Endothelial cell of umbilical vein (primary cell): ENCODE data around the gene TFIP11. TPM values are rescaled to one million over a fixed set of nuclear protein-coding genes. Genes with fewer than 3 reads are reported as not detected.

Experiments used
- BruUV-seq: library from RNA; stranded (reverse); fragments of 400-500 nt; replicated peaks from 2 replicates; lab custom pipeline; 2021; lab: Mats Ljungman, UMichigan
- CTCF ChIA-PET: fragments of 300-600, 350-600 bp; sonication (Branson Sonifier 250); formaldehyde crosslinking; loops from one replicate; lab custom pipeline; 2021; ENCODE audit warnings: antibody characterized with exemption, inconsistent platforms; lab: Charles Lee
- POLR2A ChIA-PET: fragments of 300-600, 350-600 bp; sonication (Branson Sonifier 250); formaldehyde crosslinking; loops from one replicate; lab custom pipeline; 2021; ENCODE audit warnings: antibody characterized with exemption, inconsistent platforms; lab: Charles Lee
- DNase-seq: peaks from one replicate; pipeline ENCODE4 v3.0.0-alpha.2; 2011; ENCODE audit warnings: low read depth, low spot score
- FAIRE-seq: peaks from 2 replicates; lab custom pipeline; 2011; peaks lifted over from hg19 to GRCh38; lab: Jason Lieb, UNC
- H2AFZ ChIP-seq: 2 replicates; pipeline ENCODE4 v1.6.0; 2012; ENCODE audit warnings: low read depth, low read length, control low read depth, inconsistent platforms
- H3K27ac ChIP-seq: 2 replicates; pipeline ENCODE4 v1.5.1; 2011; ENCODE audit warnings: low read depth, mild to moderate bottlenecking, control low read depth, low read length, moderate library complexity; ENCODE audit not compliant: insufficient read depth
- H3K27me3 ChIP-seq, 2 experiments: 2 replicates each; pipeline versions ENCODE4 v1.6.0 to v1.6.1; 2011; ENCODE audit warnings: low read length in 2 of 2, mixed read lengths in 1 of 2; ENCODE audit not compliant: control insufficient read depth in 2 of 2, insufficient read depth in 2 of 2
- H3K36me3 ChIP-seq, 2 experiments: 2 replicates in 1 of 2; 3 replicates in 1 of 2; pipeline ENCODE4 v1.5.1; 2011; ENCODE audit warnings: low read length in 2 of 2, mild to moderate bottlenecking in 1 of 2, moderate library complexity in 1 of 2; ENCODE audit not compliant: control insufficient read depth in 2 of 2, insufficient read depth in 2 of 2; ENCODE audit errors: extremely low read depth in 1 of 2
- H3K4me1 ChIP-seq: 3 replicates; pipeline ENCODE4 v1.5.1; 2011; ENCODE audit warnings: mild to moderate bottlenecking, low read length; ENCODE audit not compliant: control insufficient read depth, insufficient read depth; ENCODE audit errors: extremely low read depth
- H3K4me2 ChIP-seq: 2 replicates; pipeline ENCODE4 v1.6.1; 2011; ENCODE audit warnings: low read length, control low read depth, mixed read lengths; ENCODE audit not compliant: insufficient read depth
- H3K4me3 ChIP-seq, 3 experiments: fragments of 200-600 bp in 1 of 3; sonication (generic), shearing (Covaris generic) in 1 of 3; replicated peaks in 1 of 3; 2 replicates each; pipeline ENCODE4 v1.5.1; 2011 to 2016; ENCODE audit warnings: control low read depth in 3 of 3, low read length in 3 of 3, mild to moderate bottlenecking in 2 of 3, inconsistent platforms in 1 of 3, low read depth in 1 of 3, moderate library complexity in 1 of 3; ENCODE audit not compliant: insufficient read depth in 1 of 3
- H3K79me2 ChIP-seq: 2 replicates; pipeline ENCODE4 v1.6.0; 2012; ENCODE audit warnings: low read length, inconsistent platforms; ENCODE audit not compliant: control insufficient read depth, insufficient read depth
- H3K9ac ChIP-seq: replicated peaks from 2 replicates; pipeline ENCODE3; 2011; ENCODE audit warnings: low read length, control low read depth; ENCODE audit not compliant: insufficient read depth; ENCODE audit errors: extremely low read depth
- H3K9me1 ChIP-seq: replicated peaks from 3 replicates; pipeline ENCODE4 v1.6.0; 2011; ENCODE audit warnings: mild to moderate bottlenecking, low read length; ENCODE audit not compliant: control insufficient read depth, insufficient read depth; ENCODE audit errors: extremely low read depth
- H3K9me3 ChIP-seq: replicated peaks from 2 replicates; pipeline ENCODE4 v1.5.1; 2012; ENCODE audit warnings: low read length, inconsistent platforms; ENCODE audit not compliant: control insufficient read depth, insufficient read depth
- H4K20me1 ChIP-seq: replicated peaks from 2 replicates; pipeline ENCODE3; 2011; ENCODE audit warnings: mild to moderate bottlenecking, low read length; ENCODE audit not compliant: control insufficient read depth, insufficient read depth; ENCODE audit errors: extremely low read depth
- CTCF ChIP-seq, 2 donors: IDR thresholded peaks; 1 replicate in 1 of 2; 2 replicates in 1 of 2; pipeline ENCODE4 v1.5.1; 2011; ENCODE audit warnings: low read length in 2 of 2, mild to moderate bottlenecking in 2 of 2, moderate library complexity in 2 of 2, control low read depth in 1 of 2, inconsistent platforms in 1 of 2, low read depth in 1 of 2; ENCODE audit not compliant: insufficient read depth in 1 of 2; ENCODE audit errors: extremely low read depth in 1 of 2
- EZH2 ChIP-seq: IDR thresholded peaks from 2 replicates; pipeline ENCODE4 v1.6.1; 2012; ENCODE audit warnings: borderline replicate concordance, low read depth, mild to moderate bottlenecking, moderate library complexity, low read length, inconsistent platforms; ENCODE audit not compliant: severe bottlenecking
- FOS ChIP-seq: IDR thresholded peaks from 2 replicates; pipeline ENCODE4 v1.6.1; 2011; ENCODE audit warnings: mild to moderate bottlenecking, low read length, moderate library complexity, borderline replicate concordance; ENCODE audit not compliant: insufficient read depth
- GATA2 ChIP-seq: IDR thresholded peaks from 2 replicates; pipeline ENCODE4 v1.7.0; 2011; ENCODE audit warnings: low read depth, mild to moderate bottlenecking, moderate library complexity, mixed read lengths, low read length; ENCODE audit not compliant: insufficient read length, insufficient read depth
- JUN ChIP-seq: IDR thresholded peaks from 2 replicates; pipeline ENCODE4 v1.6.1; 2011; ENCODE audit warnings: borderline replicate concordance, low read depth; ENCODE audit not compliant: insufficient read length, insufficient read depth
- MYC ChIP-seq: IDR thresholded peaks from one replicate; pipeline ENCODE4 v1.6.1; 2011; ENCODE audit warnings: mild to moderate bottlenecking, low read depth, low read length
- POLR2A ChIP-seq: IDR thresholded peaks from 2 replicates; pipeline ENCODE4 v1.6.1; 2012; ENCODE audit warnings: low read depth, mild to moderate bottlenecking, control low read depth, low read length
- POLR2AphosphoS5 ChIP-seq: IDR thresholded peaks from 2 replicates; pipeline ENCODE4 v1.6.1; 2012; ENCODE audit warnings: low read depth, mild to moderate bottlenecking, control low read depth, low read length, moderate library complexity; ENCODE audit not compliant: insufficient read depth
- dilution Hi-C: fragments of 300-500 bp; cut with MboI; formaldehyde crosslinking; loops from one replicate; pipeline ENCODE4 v1.15.0; 2019; ENCODE audit warnings: low sequenced_read_pairs; ENCODE audit not compliant: extremely low pct_ligation_motif_present
- intact Hi-C: fragments of 100-400 bp; cut with micrococcal nuclease; formaldehyde crosslinking; loops from one replicate; pipeline ENCODE4 v1.10.0; 2022
- polyA plus RNA-seq, 4 experiments: library from polyadenylated mRNA; depleted of rRNA in 3 of 4; stranded (reverse) in 3 of 4; unstranded in 1 of 4; fragments of >200 nt; gene quantifications; 2 replicates each; pipeline versions ENCODE4 v1.2.1 to v1.2.3, GENCODE V29; 2011 to 2012; ENCODE audit warnings: missing spikeins in 1 of 4
- total RNA-seq: library from RNA; stranded (reverse); gene quantifications from 2 replicates; pipeline ENCODE4 v1.2.3, GENCODE V29; 2021
- TF ChIP-seq, protein P1 (sequence below): IDR thresholded peaks from 2 replicates; pipeline ENCODE4 v1.6.1; 2011; ENCODE audit not compliant: insufficient read depth, insufficient read length

The TFIP11 gene
- total and polyA plus RNA-seq, 2 donors (not counting 3 experiments of a cell fraction or from before 2014, with no cell fraction given): 35.7 to 54.9 TPM

- no peak overlapping the region for H3K4me3 ChIP-seq
- H3K36me3 ChIP-seq: peaks cover 0 to 16% of the 10 kb centered on the region in 2 experiments
- no peak overlapping the region for H2AFZ ChIP-seq
- no peaks in the 10 kb centered on the region for H3K9me3 ChIP-seq
- peaks cover 3% of the 10 kb centered on the region for H3K4me1 ChIP-seq
- no peak overlapping the region for H3K27ac ChIP-seq
- no TSS peak for BruUV-seq
- intact Hi-C loops (no loop called here), dilution Hi-C loops (no loop called here)
- no peak for DNase-seq
- TF ChIP-seq MYC (no peak), POLR2AphosphoS5 (no peak), CTCF (IDR thresholded peaks at IDR 0.05; ENCODE audit: extremely low read depth in 1 of 2, insufficient read depth in 1 of 2, low read depth in 1 of 2, low read length in 2 of 2) (no peak), EZH2 (no peak), POLR2A (no peak)
- no peak overlapping the region for H3K4me2 ChIP-seq
- no peak for FAIRE-seq
- POLR2A ChIA-PET: no interaction called here
- CTCF ChIA-PET: interaction anchor here (1.5 kb wide), 1 partner anchor 11 kb away, joined by 5 read pairs; no protein-coding TSS in a partner anchor
- no peaks in the 10 kb centered on the region for H3K9me1 ChIP-seq
- H4K20me1 ChIP-seq: no peaks in the 10 kb centered on the region
- H3K27me3 ChIP-seq: no peaks in the 10 kb centered on the region
- H3K9ac ChIP-seq: no peak overlapping the region
- H3K79me2 ChIP-seq: peaks cover 8% of the 10 kb centered on the region
Observed at GRCh38 chr22:26547426-26547825, 35.2 kb upstream of the TFIP11 start.

GRCh38 chr22:26546282-26546681 is 34.0 kb upstream of the TFIP11 start:
- CTCF ChIA-PET: interaction anchor here (0.6 to 1.5 kb wide), 2 partner anchors 12 to 380 kb away, joined by 3 to 5 read pairs; no protein-coding TSS in a partner anchor
- dilution Hi-C loops: no loop called here
- no peak overlapping the region for H3K4me3 ChIP-seq

More at GRCh38 chr22:26546282-26546681, 34.0 kb upstream of the TFIP11 start:
- no peak for FAIRE-seq
- H3K4me2 ChIP-seq: no peak overlapping the region
- H4K20me1 ChIP-seq: no peaks in the 10 kb centered on the region
- no peak overlapping the region for H3K9ac ChIP-seq
- POLR2A ChIA-PET: no interaction called here
- no peaks in the 10 kb centered on the region for H3K9me3 ChIP-seq
- intact Hi-C loops: no loop called here
- no peak for DNase-seq
- BruUV-seq: no TSS peak
- H3K79me2 ChIP-seq: no peaks in the 10 kb centered on the region
- H3K9me1 ChIP-seq: no peaks in the 10 kb centered on the region
- peaks cover 0 to 17% of the 10 kb centered on the region in 2 experiments for H3K36me3 ChIP-seq
- no peak overlapping the region for H3K27ac ChIP-seq
- TF ChIP-seq JUN (no peak), POLR2AphosphoS5 (no peak), FOS (no peak), CTCF (IDR thresholded peaks at IDR 0.05; ENCODE audit: extremely low read depth in 1 of 2, insufficient read depth in 1 of 2, low read depth in 1 of 2, low read length in 2 of 2) (no peak), EZH2 (no peak), GATA2 (no peak), POLR2A (no peak), MYC (no peak)
- TF ChIP-seq, protein P1, sequence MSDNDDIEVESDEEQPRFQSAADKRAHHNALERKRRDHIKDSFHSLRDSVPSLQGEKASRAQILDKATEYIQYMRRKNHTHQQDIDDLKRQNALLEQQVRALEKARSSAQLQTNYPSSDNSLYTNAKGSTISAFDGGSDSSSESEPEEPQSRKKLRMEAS: no peak
- no peak overlapping the region for H2AFZ ChIP-seq
- H3K27me3 ChIP-seq: no peaks in the 10 kb centered on the region
- no peaks in the 10 kb centered on the region for H3K4me1 ChIP-seq
